GM19240 (cell line): ENCODE measurements around the gene SCFD1.

ENCODE experiments used
- DNase-seq: peaks from one replicate; pipeline ENCODE4 v3.0.0; 2011; ENCODE audit warnings: low spot score; ENCODE audit not compliant: insufficient read length

Gene SCFD1

GRCh38 chr14:30754778-30755177 is 132.7 kb downstream of the SCFD1 start:
- DNase-seq = no peak

GRCh38 chr14:30756594-30756993 is 134.5 kb downstream of the SCFD1 start:
- no peak for DNase-seq

- DNase-seq = no peak
Measured at GRCh38 chr14:30757082-30757481, 135.0 kb downstream of the SCFD1 start.

DNA sequence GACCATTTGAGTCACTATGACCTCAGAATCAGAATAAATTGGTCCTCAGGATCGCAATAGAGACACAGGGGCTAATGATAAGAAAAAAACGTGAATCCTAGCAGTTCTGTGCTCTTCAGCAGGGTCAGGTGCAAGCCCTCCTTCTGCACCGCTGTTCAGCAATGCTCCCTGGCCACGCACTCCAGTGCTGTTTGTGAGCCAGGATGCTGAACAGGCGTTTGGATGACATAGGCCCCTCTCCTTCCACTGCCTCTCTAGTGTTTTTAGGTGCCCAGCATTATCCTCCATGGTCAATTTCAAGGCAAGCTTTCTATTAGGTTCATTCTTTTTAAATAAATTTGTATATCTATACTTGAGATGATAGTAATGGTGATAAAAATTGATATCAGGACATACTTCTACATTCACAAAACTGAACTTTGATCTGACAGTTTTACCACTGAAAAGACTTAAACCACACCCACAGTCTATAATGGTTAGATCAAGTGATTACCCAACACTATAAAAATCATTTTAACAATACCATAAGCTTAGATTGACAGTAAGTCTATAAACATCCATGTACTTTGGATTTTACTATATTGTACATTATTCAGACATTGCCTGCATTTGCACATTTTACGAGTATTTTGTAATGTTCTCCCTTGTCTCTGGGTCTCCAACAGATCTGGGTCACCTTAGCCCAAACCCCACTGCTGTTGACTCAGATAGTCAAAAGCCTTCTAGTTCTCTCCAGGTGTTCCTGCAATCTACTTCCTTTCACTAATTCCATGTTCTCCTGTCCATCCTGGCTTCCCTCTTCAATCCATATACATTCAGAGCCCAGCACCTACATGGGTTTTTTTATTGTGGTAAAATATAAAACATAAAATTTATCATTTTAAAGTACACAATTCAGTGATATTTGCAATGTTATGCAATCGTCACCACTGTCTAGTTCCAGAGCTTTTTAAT is 137.3 kb downstream of the SCFD1 start:
- no peak for DNase-seq

DNA sequence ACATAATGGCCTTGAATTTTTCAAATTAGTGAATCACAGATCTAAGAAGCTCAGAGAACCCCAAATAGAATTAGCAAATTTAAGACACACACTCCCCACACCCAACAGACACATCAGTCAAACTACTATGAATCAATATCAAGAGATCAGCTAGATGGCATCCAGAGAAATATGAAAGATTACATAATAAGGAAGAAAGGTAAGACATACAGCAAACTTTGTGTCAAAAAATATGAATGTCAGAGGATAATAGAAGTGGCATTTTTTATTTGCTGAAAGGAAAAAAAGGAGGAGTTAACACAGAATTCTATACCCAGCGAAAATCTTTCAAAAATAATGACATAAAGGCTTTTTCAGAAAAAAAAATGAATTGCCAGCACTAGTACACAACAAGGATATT is 141.8 kb downstream of the SCFD1 start:
- DNase-seq = no peak

GRCh38 chr14:30767624-30768023 is 145.5 kb downstream of the SCFD1 start:
- no peak for DNase-seq

- DNase-seq = no peak
Measured at GRCh38 chr14:30768791-30769190, 146.7 kb downstream of the SCFD1 start.

- DNase-seq = no peak
Measured at GRCh38 chr14:30770376-30770775, 148.3 kb downstream of the SCFD1 start.

- DNase-seq = no peak
Measured at GRCh38 chr14:30771595-30771994, 149.5 kb downstream of the SCFD1 start.

GRCh38 chr14:30779210-30779609 is 157.1 kb downstream of the SCFD1 start:
- DNase-seq = no peak
